ENCODE data around the gene SPATA24. TPM values are rescaled to one million over a fixed set of nuclear protein-coding genes. Genes with fewer than 3 reads are reported as not detected.

SPATA24 gene
- total RNA-seq, 1 experiment from 2014 or later = 13.0 TPM

- no peak overlapping the region for H3K4ac ChIP-seq (ENCODE audit: low read depth, low read length)
- Mint-ChIP-seq H3K4me3 (no peak overlapping the region), H3K4me1 (peaks cover 0 to 7% of the 10 kb centered on the region in 2 experiments; a peak in 1 of 4 replicates), H3K27me3 (ENCODE audit: low read depth) (no peaks in the 10 kb centered on the region), H3K9me3 (no peaks in the 10 kb centered on the region), H3K36me3 (ENCODE audit: insufficient read depth in 1 of 3, low read depth in 3 of 3) (peaks cover 31 to 61% (median 54%) of the 10 kb centered on the region in 3 experiments; a peak in 6 of 7 replicates), H3K27ac (peak overlapping the region in 1 of 3 experiments; percentile 65; a peak in 1 of 7 replicates)
- no peak overlapping the region for H4K5ac ChIP-seq (ENCODE audit: insufficient read length, low read depth, low read length)
- no peaks in the 10 kb centered on the region for H3K23me2 ChIP-seq (ENCODE audit: insufficient read length, low read depth, low read length, poor library complexity, severe bottlenecking)
- no peak overlapping the region for H2BK5ac ChIP-seq (ENCODE audit: insufficient read length, low read length)
- no peak overlapping the region for H3K9ac ChIP-seq (ENCODE audit: extremely low read depth, insufficient read length, low read length)
- H3K4me2 ChIP-seq (ENCODE audit: insufficient read depth, insufficient read length, low read length) = no peak overlapping the region
- no peak overlapping the region for H3T11ph ChIP-seq (ENCODE audit: low read length)
- no peak overlapping the region for H2BK20ac ChIP-seq (ENCODE audit: low read depth, low read length, poor library complexity, severe bottlenecking)
- H4K20me1 ChIP-seq (ENCODE audit: control insufficient read depth, insufficient read depth, insufficient read length) = no peaks in the 10 kb centered on the region
- H3K4me1 ChIP-seq (ENCODE audit: insufficient read depth, low read length) = no peaks in the 10 kb centered on the region
- no peak overlapping the region for H2AK5ac ChIP-seq (ENCODE audit: insufficient read length, low read length)
- no peak for DNase-seq
- peaks cover 19% of the 10 kb centered on the region for H3K79me1 ChIP-seq (ENCODE audit: insufficient read depth, low read depth, low read length, poor library complexity, severe bottlenecking)
- H3K14ac ChIP-seq (ENCODE audit: insufficient read depth, low read length) = no peak overlapping the region
- no peak overlapping the region for H2BK15ac ChIP-seq (ENCODE audit: low read depth, low read length)
- TF ChIP-seq CTCF (conservative IDR thresholded peaks at IDR 0.05) = no peak
- peaks cover 18% of the 10 kb centered on the region; the same call in 1 of the 2 replicates for H3K79me2 ChIP-seq (ENCODE audit: insufficient read depth, low read length)
- no peak overlapping the region for H4K91ac ChIP-seq (ENCODE audit: insufficient read length, low read depth, low read length)
- WGBS (ENCODE audit: extremely low coverage, insufficient read length, low lambda C conversion rate) = no CpG with 5 or more reads among the region's 6 CpGs
- H2BK120ac ChIP-seq (ENCODE audit: low read depth, low read length, poor library complexity, severe bottlenecking) = no peak overlapping the region
- no peak overlapping the region for H3K23ac ChIP-seq (ENCODE audit: insufficient read length, low read depth, low read length)
- no peaks in the 10 kb centered on the region for H3K9me3 ChIP-seq (ENCODE audit: control insufficient read depth, low read depth, low read length)
- no peak overlapping the region for H3K18ac ChIP-seq (ENCODE audit: insufficient read length, low read depth, low read length)
- no peak overlapping the region for H3K56ac ChIP-seq (ENCODE audit: insufficient read length, low read depth, low read length)
- no peak overlapping the region for H2AFZ ChIP-seq (ENCODE audit: low read length)
- no peak overlapping the region for H4K8ac ChIP-seq (replicated peaks; ENCODE audit: insufficient read length, low read depth, low read length)
- no peak overlapping the region for H2BK12ac ChIP-seq (ENCODE audit: insufficient read length, low read depth, low read length)
- H3K27me3 ChIP-seq (ENCODE audit: insufficient read depth, low read length) = no peaks in the 10 kb centered on the region
- no peak overlapping the region for H3K27ac ChIP-seq (ENCODE audit: insufficient read length, low read depth, low read length)
Observed at GRCh38 chr5:139361835-139362429, 42.0 kb downstream of the SPATA24 start.
